Epithelial cell of esophagus (primary cell): ENCODE data around the gene ARRB2.

ENCODE experiments used
- DNase-seq: peaks from one replicate; pipeline ENCODE4 v3.0.0; 2010; ENCODE audit warnings: low read depth
- H3K4me3 ChIP-seq: 2 replicates; pipeline ENCODE4 v1.5.1; 2011; ENCODE audit warnings: mild to moderate bottlenecking, low read length, control low read depth
- TF ChIP-seq, protein P1 (sequence below): IDR thresholded peaks from 2 replicates; pipeline ENCODE4 v1.5.1; 2011; ENCODE audit warnings: low read depth, mild to moderate bottlenecking, low read length, control low read depth, inconsistent platforms; ENCODE audit not compliant: insufficient read depth; ENCODE audit errors: missing control alignments

The ARRB2 gene

DNA sequence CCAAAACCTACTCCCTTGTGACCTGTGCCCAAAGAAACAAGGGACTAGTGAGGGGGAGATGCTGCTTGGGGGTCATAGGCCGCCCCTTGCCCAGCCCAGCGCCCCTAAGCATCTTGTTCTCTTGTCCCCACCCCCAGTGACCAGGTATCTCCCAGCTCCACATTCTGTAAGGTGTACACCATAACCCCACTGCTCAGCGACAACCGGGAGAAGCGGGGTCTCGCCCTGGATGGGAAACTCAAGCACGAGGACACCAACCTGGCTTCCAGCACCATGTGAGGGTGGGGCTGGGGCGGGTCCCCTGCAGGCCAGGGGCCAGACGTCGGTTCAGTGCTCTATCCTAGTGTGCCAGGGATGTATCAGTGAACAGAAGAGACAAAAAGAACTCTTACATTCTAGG is 8.7 kb downstream of the ARRB2 start:
- DNase-seq, result no peak
- TF ChIP-seq, protein P1, sequence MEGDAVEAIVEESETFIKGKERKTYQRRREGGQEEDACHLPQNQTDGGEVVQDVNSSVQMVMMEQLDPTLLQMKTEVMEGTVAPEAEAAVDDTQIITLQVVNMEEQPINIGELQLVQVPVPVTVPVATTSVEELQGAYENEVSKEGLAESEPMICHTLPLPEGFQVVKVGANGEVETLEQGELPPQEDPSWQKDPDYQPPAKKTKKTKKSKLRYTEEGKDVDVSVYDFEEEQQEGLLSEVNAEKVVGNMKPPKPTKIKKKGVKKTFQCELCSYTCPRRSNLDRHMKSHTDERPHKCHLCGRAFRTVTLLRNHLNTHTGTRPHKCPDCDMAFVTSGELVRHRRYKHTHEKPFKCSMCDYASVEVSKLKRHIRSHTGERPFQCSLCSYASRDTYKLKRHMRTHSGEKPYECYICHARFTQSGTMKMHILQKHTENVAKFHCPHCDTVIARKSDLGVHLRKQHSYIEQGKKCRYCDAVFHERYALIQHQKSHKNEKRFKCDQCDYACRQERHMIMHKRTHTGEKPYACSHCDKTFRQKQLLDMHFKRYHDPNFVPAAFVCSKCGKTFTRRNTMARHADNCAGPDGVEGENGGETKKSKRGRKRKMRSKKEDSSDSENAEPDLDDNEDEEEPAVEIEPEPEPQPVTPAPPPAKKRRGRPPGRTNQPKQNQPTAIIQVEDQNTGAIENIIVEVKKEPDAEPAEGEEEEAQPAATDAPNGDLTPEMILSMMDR, result no peak
- no peak overlapping the region for H3K4me3 ChIP-seq

DNA sequence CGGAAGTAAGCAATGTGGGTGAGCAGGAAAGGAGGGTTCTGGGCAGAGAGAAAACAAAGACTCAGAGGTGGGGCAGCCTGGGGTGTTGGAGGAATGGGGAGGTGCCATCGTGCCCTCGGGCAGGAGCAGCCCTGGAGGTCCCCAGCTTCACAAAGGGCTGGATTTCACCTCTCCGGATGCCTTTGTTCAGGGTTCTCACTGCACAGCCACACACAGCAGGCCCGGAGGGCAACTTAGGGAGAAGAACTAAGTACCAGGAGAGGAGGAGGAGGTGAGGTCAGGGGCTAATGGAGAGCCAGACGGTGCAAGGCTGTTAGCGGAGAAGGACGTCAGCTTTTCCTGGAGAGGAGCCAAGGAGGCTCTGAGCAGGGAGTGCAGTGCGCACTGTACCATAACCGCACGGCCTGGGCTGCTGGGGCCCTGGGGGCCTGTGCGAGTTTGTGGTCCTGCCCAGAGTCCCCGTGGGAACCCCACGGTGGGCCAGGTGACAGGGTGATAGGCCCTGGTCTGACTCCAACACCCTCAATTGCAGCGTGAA is 9.3 kb downstream of the ARRB2 start:
- DNase-seq, result no peak
- TF ChIP-seq, protein P1, result no peak

DNA sequence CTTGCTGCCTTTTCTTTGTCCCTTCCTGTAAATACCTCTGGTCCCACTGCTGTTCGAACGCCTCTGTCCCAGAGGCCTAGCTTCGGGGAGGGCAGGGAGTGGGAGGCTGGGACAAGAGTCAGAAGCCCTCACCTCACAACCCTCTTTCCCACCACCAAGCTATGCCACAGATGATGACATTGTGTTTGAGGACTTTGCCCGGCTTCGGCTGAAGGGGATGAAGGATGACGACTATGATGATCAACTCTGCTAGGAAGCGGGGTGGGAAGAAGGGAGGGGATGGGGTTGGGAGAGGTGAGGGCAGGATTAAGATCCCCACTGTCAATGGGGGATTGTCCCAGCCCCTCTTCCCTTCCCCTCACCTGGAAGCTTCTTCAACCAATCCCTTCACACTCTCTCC is 10.4 kb downstream of the ARRB2 start:
- TF ChIP-seq, protein P1, result no peak
- H3K4me3 ChIP-seq, result no peak overlapping the region
- DNase-seq, result no peak

More for the DNA sequence above, 9.3 kb downstream of the ARRB2 start:
- no peak overlapping the region for H3K4me3 ChIP-seq

DNA sequence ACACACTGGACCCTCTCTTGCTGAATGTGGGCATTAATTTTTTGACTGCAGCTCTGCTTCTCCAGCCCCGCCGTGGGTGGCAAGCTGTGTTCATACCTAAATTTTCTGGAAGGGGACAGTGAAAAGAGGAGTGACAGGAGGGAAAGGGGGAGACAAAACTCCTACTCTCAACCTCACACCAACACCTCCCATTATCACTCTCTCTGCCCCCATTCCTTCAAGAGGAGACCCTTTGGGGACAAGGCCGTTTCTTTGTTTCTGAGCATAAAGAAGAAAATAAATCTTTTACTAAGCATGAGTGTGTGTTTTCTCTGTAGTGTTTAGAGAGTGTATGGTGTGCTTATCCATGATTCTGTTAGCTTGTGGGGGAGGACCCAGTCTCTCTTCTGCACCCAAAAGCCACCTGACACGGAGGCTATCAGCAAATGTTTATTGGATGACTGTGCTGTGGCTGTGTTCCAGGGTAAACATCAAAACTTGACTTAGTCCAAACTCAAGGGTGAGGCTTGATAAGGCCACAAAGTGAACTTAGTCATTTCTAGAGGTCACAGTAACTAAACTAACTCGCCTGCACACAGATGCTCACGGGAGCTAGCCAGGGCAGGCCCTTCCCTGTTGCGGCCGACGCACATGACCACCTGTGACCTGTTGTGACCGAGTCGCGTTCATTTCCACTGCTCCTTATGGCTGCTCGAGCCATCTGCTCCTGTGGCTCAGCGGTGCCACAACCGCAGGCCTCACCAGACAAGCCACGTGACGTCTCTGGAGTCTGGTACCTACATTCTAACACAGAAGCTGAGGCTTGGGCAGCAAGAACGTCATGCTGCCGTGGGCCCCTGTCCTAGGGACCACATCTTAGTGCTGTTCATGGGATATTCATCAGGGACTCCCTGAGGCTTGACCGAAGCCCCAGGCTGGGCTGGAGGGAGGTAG is 11.0 kb downstream of the ARRB2 start:
- TF ChIP-seq, protein P1, result no peak
- no peak overlapping the region for H3K4me3 ChIP-seq
- peak; percentile 36 for DNase-seq

DNA sequence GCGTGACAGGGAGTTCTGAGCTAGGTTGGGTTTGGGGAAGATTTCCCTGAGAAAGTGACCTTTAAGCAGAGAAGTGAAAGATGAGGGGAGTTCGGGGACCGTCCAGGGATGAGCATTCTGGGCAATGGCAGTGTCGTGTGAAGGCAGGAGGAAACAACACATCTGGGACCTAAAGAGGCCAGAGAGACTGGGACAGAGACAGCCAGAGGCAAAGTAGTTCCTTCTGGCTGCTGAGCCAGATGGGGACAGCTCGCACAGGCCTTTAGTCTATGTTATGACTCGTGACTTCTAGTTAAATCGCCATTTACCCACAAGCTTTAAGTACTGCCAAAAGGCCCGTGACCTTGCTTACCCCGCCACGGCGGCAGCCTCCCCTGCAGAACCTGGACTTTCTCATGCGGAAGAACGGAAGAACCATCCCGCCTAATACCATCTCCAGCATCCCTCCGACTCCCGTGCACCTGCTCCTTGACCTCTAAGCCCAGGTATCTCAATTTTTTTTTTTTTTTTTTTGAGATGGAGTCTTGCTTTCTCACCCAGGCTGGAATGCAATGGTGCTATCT is 12.3 kb downstream of the ARRB2 start:
- TF ChIP-seq, protein P1, result no peak
- no peak for DNase-seq
- H3K4me3 ChIP-seq, result no peak overlapping the region

DNA sequence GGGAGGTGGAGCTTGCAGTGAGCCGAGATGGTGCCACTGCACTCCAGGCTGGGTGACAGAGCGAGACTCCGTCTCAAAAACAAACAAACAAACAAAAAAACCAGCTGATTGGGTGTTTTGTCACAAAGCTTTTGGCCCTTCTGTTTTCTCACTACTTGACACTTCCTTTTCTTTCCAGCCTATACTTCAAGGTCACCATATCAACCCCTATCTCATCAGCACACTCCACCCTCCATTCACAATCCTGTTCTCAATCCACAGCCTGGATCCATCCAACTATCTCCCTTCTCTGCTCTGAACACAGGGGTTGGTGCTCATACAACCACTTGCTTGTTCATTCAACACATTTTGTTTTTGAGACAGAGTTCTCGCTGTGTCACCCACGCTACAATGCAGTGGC is 14.2 kb downstream of the ARRB2 start:
- TF ChIP-seq, protein P1, result no peak
- no peak overlapping the region for H3K4me3 ChIP-seq
- no peak for DNase-seq
